Gastroesophageal sphincter (tissue), 3 donors: Measurements from ENCODE around the gene CELSR3.

Experiments used
- CTCF ChIP-seq, 4 experiments: fragments of 200-600 bp in 2 of 4; fragments of 450-650 bp in 2 of 4; sonication (generic) in 1 of 4; IDR thresholded peaks; one replicate each; pipeline ENCODE4 v1.5.1; 2017 to 2019; ENCODE audit warnings: antibody characterized with exemption in 4 of 4, mild to moderate bottlenecking in 2 of 4, moderate library complexity in 2 of 4
- EP300 ChIP-seq: sonication (generic); formaldehyde crosslinking; IDR thresholded peaks from one replicate; pipeline ENCODE4 v1.6.1; 2017; ENCODE audit warnings: antibody characterized with exemption, mild to moderate bottlenecking
- POLR2A ChIP-seq, 2 donors: fragments of 450-650 bp; IDR thresholded peaks; one replicate each; pipeline ENCODE4 v1.6.1; 2017; ENCODE audit warnings: antibody characterized with exemption in 2 of 2, mild to moderate bottlenecking in 2 of 2, moderate library complexity in 1 of 2
- POLR2AphosphoS5 ChIP-seq: sonication (generic); formaldehyde crosslinking; IDR thresholded peaks from one replicate; pipeline ENCODE4 v1.6.1; 2017; ENCODE audit warnings: antibody characterized with exemption

- TF ChIP-seq CTCF (IDR thresholded peaks at IDR 0.05) (no peak), POLR2AphosphoS5 (no peak), POLR2A (IDR thresholded peaks at IDR 0.05) (no peak), EP300 (no peak)
Measured at GRCh38 chr3:48688032-48688736, 25.5 kb upstream of the CELSR3 start.
